HG03432 (cell line): Measurements from ENCODE around the gene SPSB3.
"Not testable (repeated sequence)": the region's sequence is repeated elsewhere in the genome, so short reads cannot be mapped to it uniquely, and the experiment has no call there.

ENCODE experiments used
- ATAC-seq: cut with Tn5 transposase; IDR thresholded peaks from one replicate; pipeline ENCODE4 v1.9.1; 2021; ENCODE audit warnings: mild to moderate bottlenecking, moderate library complexity; ENCODE audit not compliant: unreplicated experiment

The SPSB3 gene

DNA sequence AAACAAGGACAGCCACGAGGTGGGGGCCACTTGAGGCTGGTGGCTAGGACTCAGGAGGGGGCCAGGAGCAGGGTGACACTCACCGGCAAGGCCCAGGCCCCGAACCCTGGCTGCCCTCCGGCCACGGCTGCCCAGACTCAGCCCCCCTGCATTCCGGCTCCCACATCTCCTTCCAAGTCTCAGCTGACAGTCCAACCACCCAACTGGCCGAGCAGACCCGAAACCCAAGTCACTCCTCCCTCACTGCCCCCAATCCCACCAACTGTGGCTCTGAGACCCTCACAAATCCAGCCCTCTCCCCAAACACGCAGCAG lies 34.9 kb upstream of the SPSB3 start:
- ATAC-seq, result no peak

DNA sequence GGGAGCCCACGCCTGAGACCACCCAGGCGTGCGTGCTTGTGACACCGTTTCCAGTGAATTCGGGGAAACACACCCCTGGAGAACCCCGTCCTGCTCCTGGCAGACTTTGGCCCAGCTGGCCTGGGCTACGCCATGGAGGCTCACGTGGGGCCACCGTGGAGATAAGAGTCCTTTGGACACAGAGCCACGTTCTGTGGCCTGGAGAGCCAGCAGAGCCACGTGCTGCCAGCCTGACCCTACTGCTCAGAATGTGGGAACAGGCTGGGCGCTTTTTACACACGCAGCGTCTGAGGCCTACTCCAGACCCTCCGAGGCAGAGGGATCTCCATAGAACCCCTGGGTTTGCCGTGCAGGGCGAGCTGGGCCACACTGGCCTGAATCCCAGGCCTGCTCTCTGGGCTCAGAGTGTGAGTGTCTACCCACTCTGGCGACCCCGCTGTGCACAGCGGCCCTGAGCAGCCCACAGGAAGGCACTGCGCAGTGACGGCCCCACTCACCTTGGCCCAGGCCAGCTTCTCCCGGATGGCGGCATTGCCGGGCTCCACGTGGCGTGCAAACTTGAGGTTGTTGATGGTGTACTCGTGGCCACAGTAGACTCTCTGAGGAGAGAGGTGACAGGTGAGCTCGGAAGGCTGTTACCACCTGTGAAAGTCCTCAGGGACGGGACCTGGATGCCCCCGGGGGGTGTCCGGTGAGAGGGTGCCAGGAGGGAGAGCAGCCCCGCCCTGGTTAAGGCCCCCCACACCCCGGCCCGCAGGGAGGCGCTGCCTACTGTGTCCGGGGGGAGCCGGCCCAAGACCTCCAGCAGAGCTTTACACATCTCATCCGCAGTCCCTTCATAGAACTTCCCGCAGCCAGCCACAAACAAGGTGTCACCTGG lies 34.3 kb upstream of the SPSB3 start:
- no peak for ATAC-seq

DNA sequence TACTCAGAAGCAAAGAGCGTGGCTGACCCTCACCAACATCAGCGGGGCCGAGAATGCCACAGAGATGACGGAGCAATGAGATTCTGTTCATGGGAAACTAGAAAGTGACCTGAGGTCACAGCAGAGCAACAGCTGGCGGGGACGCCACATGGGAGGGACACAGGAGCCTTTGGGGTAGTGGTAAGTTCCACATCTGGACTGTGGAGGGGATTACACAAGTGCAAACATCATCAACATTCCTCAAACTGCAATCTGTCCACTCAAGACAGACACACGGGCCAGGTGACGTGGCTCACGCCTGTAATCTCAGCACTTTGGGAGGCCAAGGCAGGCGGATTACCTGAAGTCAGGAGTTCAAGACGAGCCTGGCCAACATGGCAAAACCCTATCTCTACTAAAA lies 33.1 kb upstream of the SPSB3 start:
- no peak for ATAC-seq

DNA sequence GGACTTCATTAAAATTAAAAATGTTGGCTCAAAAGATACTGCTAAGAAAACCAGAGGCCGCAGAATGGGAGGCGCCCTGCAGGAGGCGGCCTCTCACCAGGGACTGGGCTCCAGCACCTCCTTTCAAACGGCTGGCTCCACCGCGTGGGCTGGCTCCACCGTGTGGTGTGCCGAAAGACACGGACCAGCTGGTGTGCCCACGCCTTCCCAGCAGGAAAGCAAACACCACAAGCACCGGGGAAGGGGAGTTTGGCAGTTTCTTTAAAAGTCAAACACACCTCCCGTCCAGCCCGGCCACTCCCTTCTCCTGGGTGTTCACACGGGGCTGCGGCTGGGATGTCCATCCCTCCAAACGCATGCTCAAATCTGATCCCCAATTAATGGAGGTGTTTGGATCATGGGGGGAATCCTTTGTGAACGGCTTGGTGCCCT lies 30.4 kb upstream of the SPSB3 start:
- ATAC-seq, result no peak

DNA sequence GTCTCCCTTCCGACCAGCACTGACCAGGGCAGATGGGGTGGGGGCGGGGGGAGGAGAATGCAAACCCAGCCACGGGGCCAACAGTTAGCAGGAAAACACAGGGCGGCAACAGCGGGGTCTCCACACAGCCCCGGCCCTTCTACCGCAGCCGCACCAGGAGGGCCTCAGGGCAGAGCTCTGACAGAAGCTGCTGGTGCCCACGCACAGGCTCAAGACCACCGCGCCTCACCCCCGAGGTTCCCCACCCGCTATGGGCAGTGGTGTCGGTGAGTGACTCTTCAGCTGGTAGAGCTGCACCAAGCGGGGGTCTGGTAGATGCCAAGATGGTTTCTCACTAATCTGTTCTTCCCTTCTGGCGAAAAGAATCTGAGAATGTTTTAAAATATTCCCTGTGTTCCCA lies 28.2 kb upstream of the SPSB3 start:
- ATAC-seq, result no peak

DNA sequence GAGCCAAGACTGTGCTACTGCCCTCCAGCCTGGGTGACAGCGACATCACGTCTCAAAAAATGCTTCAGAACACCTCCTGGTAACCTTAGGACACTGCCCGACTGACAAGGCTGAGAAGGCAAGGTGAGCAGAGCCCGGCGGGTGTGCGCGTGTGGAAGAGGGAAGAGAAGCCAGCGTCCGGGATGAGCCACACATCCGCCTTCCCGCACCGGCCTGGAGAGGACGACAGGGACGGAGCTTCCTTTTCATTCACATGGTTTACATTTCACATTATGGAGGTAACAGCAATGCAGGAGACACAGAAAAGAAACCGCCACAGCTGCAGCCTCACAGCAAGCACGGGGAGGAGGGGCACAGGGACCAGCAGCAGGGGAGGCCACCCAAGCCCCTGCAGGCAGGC lies 27.7 kb upstream of the SPSB3 start:
- ATAC-seq, result no peak

DNA sequence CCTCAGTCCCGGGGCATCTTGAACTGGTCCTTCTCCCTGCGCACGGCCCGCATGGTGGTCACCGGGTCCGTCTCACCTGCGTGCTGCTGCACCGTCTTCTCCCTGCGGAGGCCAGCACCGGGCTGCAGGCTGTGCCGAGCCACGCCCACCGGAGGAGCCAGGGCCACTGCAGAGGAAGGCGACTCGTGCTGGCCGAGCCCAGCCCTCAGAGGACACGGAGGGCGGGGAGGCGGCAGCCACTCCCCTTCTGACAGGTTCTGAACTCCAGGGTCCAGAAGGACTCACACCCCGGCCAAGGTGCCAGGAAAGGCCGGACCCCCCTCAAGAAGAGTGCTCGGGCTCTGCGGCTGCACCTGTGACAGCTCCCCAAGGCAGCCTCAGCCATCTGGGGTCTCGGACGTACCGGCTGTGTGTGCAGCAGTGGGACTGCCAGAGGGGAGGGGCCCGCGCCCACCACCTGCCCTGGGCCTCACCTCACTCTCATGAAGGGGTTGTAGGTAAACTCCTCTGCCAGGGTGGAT lies 27.0 kb upstream of the SPSB3 start:
- ATAC-seq, result no peak

DNA sequence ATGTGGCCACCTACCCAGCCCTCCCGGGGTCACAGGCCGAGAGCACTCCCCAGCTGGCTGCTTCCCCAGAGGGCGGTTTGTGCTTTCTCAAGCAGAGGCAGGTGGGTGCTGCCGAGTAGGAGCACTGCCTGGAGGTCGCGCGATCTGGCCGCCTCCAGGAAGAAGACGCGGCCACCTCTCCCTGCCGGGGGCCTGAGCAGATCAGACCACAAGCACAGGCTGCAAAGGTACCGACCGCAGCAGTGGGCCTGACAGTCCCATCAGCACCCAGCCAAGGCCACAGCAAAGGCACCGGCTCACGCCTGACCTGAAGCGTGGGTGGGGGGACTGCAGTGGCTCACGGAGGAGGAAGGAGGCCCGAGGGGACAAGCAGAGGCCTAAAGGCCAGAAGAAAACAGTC lies 26.3 kb upstream of the SPSB3 start:
- no peak for ATAC-seq

DNA sequence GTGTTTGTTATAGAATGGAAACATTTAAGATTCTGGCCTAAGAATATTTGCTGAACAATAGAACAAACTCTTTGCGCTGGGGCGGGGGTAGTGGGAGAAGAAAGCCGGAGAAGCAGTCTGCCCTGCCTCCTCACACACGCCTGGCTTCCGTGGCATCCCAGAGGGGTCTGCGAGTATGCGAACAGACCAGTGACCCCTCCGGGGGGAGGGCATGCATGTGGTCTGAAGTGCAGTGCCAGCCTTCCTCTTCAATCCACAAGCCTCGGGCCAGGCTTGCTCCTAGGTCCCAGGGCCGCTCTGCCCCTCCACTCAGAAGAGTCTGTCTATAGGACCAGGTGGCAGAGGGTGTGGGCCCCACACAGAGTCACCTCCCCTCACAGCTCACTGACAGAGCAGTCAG lies 25.3 kb upstream of the SPSB3 start:
- ATAC-seq, result no peak

DNA sequence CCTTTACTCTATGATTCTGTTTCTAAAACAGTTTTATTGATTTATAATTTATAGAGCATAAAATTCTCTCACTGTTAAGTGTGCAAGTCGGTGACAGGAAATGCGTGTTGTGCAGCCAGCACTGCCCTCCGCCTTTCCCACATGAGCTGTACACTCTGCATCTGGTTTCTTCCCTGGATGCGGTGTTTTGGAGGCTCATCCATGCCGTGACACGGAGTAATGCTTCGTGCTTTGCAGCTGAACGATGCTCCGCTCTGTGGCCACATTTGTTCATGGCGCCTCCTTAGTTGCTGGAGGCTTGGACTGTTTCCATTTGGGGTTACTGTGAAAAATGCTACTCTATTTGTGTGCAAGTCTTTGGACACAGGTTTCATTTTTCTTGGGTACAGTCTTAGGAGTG lies 18.3 kb upstream of the SPSB3 start:
- no peak for ATAC-seq

DNA sequence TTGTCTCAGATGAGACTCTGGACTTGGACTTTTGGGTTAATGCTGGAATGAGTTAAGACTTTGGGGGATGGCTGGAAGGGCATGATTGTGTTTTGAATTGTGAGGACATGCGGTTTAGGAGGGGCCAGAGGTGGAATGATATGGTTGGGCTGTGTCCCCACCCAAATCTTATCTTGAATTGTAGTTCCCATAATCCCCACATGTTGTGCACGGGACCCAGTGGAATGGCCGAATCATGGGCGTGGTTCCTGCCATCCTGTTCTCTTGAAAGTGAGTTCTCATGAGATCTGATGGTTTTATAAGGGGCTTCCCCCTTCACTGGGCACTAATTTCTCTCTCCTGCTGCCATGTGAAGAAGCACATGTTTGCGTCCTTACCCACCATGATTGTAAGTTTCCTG lies 16.9 kb upstream of the SPSB3 start:
- not testable (repeated sequence) for ATAC-seq

DNA sequence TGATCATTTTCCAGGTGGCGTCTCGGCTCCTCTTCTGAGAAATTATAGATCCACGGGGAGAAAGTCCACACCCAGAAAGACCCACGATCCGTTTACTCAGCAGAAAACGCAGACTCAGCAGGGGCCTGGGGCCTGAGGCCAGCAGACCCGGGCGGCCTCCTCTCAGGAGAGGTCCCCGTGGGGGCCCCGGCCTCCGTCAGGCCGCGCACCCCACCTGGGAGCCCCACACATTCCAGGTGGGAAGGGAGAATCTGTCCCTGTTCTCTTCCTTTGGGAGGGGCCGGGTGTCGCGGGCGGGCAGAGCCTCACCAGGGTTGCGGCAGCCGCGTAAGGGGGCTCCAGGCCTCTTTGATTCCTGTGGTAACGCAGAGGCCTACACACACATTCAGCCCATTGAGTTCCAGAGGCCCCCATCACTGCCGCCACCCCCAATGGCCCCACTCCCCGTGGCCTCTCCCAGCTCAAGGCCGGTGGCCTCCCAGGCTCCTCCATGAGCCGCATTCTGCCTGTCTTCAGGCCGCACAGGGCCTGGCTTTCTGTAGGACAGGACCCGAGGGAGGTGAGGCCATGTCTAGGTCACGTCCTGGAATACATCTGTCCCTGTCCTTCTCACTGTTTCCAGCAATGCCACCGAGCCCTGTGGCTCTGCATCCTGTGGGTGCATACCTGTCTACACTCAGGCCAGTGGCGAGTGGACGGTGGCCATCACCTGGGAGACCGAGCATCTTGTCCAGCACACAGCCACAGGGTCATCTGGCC lies 12.7 kb upstream of the SPSB3 start:
- ATAC-seq, result no peak

DNA sequence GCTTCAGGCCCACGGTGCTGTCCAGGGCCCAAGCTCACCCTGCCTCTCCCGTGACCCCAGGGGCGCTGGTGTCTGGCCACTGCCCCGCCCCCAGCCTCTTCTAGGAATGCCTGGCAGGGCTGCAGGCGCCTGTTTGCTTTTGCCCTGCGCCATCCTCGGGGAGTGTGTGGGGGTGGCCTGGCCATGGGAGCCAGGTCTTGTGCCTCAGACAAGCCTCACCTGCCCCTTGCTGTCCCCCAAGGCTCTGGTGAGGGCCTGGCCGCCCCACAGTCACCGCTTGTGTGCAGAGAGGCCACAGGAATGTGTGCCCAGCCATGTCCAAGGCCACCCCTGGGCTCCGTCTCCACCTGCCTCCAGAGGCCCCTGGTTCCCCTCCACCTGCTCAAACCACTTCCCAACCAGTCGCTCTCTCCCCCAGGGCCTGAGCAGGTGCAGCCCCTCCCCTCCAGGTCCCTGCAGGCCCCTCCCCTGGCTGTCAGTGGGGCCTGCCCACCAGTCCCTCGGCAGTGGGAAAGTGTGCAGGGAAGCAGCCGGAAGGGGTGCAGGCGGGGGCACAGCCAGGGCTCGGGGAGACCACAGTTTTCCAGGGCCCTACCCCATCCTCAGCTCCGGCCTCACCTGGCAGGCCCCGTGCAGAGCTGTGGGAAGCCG lies 12.0 kb upstream of the SPSB3 start:
- ATAC-seq, result no peak

DNA sequence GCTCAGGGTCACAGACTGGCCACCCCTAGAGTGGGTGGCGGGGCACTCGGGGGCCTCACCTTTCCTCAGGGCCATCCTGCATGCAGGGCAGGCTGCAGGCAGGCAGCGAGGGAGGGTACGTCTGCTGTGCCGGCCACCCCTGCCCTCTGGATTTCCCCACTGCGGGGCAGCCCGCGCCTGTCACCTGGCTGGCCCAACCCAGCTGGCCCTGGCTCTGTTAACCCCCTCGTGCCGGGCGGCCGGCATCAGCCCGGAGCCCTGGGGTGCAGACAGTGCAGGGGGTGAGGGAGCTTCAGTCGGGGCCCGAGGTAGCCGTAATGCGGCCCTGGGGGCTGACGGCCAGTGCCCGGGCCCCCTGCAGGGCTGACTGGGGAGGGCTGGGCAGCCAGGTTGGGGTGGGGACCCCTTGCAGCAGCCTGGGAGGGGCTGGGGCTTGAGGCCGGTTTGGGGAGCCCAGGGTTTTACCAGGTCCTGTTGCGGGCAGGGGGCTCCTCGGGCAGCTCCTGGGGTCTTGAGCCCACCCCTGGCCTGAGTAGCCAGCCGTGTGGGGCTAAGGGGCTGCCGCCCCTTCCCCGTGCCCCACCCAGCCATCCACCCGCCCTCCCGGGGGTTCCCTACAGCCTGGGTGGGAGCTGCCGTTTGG lies 11.3 kb upstream of the SPSB3 start, which contains the start of gene IGFALS:
Gene IGFALS, minus strand, starts transcription at position 128 of the 643 bp plus-strand sequence. Its CDS starts 53 bp downstream, at position 75.
- no peak for ATAC-seq

DNA sequence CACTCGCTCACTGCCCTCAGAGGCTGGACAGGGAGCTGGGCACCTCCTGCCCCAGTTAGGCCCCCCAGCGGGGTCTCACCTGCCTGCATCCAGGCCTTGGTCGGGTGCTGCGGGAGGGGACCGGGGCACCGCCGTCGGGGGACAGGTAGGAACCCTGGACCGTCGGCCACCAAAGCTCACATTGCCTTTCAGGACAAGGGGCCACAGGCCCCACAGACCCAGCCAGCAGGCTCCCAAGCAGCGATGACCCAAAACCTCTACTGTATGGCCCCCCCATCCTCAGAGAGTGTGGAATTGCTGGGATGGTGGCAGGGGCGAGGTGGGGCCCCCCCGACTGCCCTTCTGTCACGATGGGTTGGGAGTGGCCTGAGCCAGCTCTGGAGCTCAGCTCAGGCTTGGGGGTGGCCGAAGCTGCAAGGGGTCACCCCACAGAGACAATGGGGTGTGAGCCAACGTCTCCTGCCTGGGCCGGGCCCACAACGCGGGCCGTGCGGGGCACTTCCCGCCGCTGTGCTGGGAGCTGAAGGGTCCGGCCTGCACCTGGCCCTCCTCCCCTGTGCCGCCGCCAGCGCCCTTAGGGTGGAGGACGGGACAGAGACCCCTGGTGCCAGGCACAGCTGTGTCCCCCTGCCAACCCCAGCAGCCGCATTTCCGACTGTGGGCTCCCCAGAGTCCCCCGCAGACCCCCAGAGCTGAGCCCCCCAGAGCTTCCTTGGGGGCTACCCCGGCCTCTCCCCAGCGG lies 10.6 kb upstream of the SPSB3 start:
- ATAC-seq, result no peak

DNA sequence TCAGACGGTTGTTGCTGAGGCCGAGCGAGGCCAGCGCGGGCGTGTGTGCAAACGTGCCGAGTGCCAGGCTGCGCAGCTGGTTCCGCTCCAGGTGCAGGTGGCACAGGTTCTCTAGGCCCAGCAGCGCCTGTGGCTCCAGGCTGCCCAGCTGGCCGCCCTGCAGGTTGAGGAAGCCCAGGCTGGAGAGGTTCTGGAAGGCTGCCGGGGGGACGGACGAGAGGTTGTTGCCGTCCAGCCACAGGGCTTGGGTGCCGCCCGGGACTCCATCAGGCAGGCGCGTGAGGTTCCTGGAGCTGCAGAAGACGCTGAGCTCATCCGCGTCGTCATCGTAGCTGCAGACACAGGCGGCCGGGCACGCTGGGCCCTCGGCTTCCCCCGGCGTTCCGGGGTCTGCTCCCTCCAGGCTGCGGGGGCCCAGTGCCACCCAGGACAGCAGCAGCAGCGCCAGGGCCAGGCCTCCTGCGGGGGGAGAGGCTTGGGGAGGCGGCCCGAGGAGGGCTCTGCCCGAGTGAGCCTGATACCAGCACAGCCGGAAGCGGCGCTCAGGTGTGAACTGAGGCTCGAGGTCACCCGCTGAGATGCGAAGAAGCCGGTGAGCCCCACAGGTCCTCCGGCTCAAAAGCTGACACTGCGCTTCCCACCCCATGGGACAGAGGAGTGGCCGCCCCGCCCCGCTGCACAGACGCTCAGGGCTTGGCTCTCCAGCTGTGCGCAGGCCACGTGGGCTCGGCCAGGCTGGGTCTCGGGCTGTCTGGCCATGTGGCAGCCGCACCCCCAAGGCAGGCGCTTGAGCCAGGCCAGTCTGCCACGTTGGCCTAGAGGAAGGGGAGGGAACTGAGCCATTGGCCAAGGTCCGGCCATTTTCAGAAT lies 9.8 kb upstream of the SPSB3 start:
- no peak for ATAC-seq

DNA sequence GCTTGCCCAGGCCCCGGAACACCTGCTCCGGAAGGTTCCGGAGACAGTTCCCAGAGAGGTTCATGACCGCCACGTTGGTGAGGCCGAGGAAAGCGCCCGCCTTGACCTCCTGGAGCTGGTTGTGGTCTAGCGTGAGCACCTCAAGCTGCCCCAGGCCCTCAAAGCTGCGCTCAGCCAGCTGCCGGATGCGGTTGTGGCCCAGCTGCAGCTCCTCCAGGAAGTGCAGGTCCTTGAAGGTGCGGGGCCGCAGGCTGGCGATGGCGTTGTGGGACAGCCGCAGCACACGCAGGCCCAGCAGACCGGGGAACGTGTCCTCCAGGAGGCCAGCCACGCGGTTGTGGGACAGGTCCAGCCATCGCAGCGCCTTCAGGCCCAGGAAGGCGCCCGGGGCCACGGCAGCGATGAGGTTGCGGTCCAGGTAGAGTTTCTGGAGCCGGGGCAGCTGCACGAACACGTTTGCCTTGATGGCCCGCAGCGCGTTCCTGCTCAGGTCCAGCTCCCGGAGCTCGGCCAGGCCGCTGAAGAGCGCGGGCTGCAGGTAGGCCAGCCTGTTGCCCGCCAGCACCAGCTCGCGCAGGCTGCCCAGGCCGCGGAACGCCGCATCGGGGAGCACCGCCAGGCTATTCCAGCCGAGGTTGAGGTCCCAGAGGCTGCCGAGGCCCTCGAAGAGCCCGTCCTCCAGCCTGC lies 9.0 kb upstream of the SPSB3 start:
- ATAC-seq, result no peak

DNA sequence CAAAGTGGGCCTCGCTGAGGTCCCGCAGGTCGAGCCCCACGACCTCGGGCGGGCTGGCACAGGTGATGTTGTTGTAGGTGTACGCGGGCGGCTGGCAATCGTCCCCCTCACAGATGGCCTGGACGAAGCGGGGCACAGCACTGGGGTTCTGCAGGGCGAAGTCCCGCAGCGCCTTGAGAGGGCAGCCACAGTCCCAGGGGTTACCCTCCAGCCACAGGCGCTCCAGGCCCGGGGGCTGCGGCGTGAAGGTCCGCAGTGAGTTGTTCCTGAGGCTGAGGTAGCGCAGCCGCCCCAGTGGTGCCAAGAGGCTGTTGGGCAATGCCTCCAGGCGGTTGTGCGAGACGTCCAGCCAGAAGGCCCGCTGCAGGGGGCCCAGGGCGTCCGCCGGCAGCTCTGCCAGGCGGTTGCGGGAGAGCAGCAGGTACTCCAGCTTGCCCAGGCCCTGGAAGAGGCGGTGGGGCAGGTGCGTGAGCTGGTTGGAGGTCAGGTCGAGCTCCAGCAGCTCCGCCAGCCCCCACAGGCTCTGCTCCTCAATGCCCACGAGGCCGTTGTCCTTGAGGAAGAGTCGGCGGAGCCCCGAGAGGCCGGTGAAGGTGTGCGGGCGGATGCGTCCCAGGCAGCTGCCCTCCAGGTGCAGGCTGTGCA lies 8.4 kb upstream of the SPSB3 start:
- ATAC-seq, result no peak
